22Rv1 (cell line): ENCODE measurements around the gene RPL32.

Experiments used
- CTCF ChIP-seq: fragments of 450-650 bp; IDR thresholded peaks from 2 replicates; pipeline ENCODE4 v1.5.1; 2017; ENCODE audit warnings: mild to moderate bottlenecking
- ZFX ChIP-seq: fragments of 450-650 bp; IDR thresholded peaks from 2 replicates; pipeline ENCODE4 v1.6.1; 2017; ENCODE audit warnings: antibody characterized with exemption, borderline replicate concordance

GRCh38 chr3:12810961-12811360 is 30.4 kb downstream of the RPL32 start:
- no peak for TF ChIP-seq CTCF
- TF ChIP-seq ZFX = no peak
